Endothelial cell of umbilical vein (primary cell): ENCODE data around the gene MT1HL1. TPM values are rescaled to one million over a fixed set of nuclear protein-coding genes. Genes with fewer than 3 reads are reported as not detected.

Source experiments
- BruUV-seq: library from RNA; stranded (reverse); fragments of 400-500 nt; replicated peaks from 2 replicates; lab custom pipeline; 2021; lab: Mats Ljungman, UMichigan
- CTCF ChIA-PET: fragments of 300-600, 350-600 bp; sonication (Branson Sonifier 250); formaldehyde crosslinking; loops from one replicate; lab custom pipeline; 2021; ENCODE audit warnings: antibody characterized with exemption, inconsistent platforms; lab: Charles Lee
- POLR2A ChIA-PET: fragments of 300-600, 350-600 bp; sonication (Branson Sonifier 250); formaldehyde crosslinking; loops from one replicate; lab custom pipeline; 2021; ENCODE audit warnings: antibody characterized with exemption, inconsistent platforms; lab: Charles Lee
- DNase-seq: peaks from one replicate; pipeline ENCODE4 v3.0.0-alpha.2; 2011; ENCODE audit warnings: low read depth, low spot score
- FAIRE-seq: peaks from 2 replicates; lab custom pipeline; 2011; peaks lifted over from hg19 to GRCh38; lab: Jason Lieb, UNC
- H2AFZ ChIP-seq: 2 replicates; pipeline ENCODE4 v1.6.0; 2012; ENCODE audit warnings: low read depth, low read length, control low read depth, inconsistent platforms
- H3K27ac ChIP-seq: 2 replicates; pipeline ENCODE4 v1.5.1; 2011; ENCODE audit warnings: low read depth, mild to moderate bottlenecking, control low read depth, low read length, moderate library complexity; ENCODE audit not compliant: insufficient read depth
- H3K27me3 ChIP-seq, 2 experiments: 2 replicates each; pipeline versions ENCODE4 v1.6.0 to v1.6.1; 2011; ENCODE audit warnings: low read length in 2 of 2, mixed read lengths in 1 of 2; ENCODE audit not compliant: control insufficient read depth in 2 of 2, insufficient read depth in 2 of 2
- H3K36me3 ChIP-seq, 2 experiments: 2 replicates in 1 of 2; 3 replicates in 1 of 2; pipeline ENCODE4 v1.5.1; 2011; ENCODE audit warnings: low read length in 2 of 2, mild to moderate bottlenecking in 1 of 2, moderate library complexity in 1 of 2; ENCODE audit not compliant: control insufficient read depth in 2 of 2, insufficient read depth in 2 of 2; ENCODE audit errors: extremely low read depth in 1 of 2
- H3K4me1 ChIP-seq: 3 replicates; pipeline ENCODE4 v1.5.1; 2011; ENCODE audit warnings: mild to moderate bottlenecking, low read length; ENCODE audit not compliant: control insufficient read depth, insufficient read depth; ENCODE audit errors: extremely low read depth
- H3K4me2 ChIP-seq: 2 replicates; pipeline ENCODE4 v1.6.1; 2011; ENCODE audit warnings: low read length, control low read depth, mixed read lengths; ENCODE audit not compliant: insufficient read depth
- H3K4me3 ChIP-seq, 3 experiments: fragments of 200-600 bp in 1 of 3; sonication (generic), shearing (Covaris generic) in 1 of 3; replicated peaks in 1 of 3; 2 replicates each; pipeline ENCODE4 v1.5.1; 2011 to 2016; ENCODE audit warnings: control low read depth in 3 of 3, low read length in 3 of 3, mild to moderate bottlenecking in 2 of 3, inconsistent platforms in 1 of 3, low read depth in 1 of 3, moderate library complexity in 1 of 3; ENCODE audit not compliant: insufficient read depth in 1 of 3
- H3K79me2 ChIP-seq: 2 replicates; pipeline ENCODE4 v1.6.0; 2012; ENCODE audit warnings: low read length, inconsistent platforms; ENCODE audit not compliant: control insufficient read depth, insufficient read depth
- H3K9ac ChIP-seq: replicated peaks from 2 replicates; pipeline ENCODE3; 2011; ENCODE audit warnings: low read length, control low read depth; ENCODE audit not compliant: insufficient read depth; ENCODE audit errors: extremely low read depth
- H3K9me1 ChIP-seq: replicated peaks from 3 replicates; pipeline ENCODE4 v1.6.0; 2011; ENCODE audit warnings: mild to moderate bottlenecking, low read length; ENCODE audit not compliant: control insufficient read depth, insufficient read depth; ENCODE audit errors: extremely low read depth
- H3K9me3 ChIP-seq: replicated peaks from 2 replicates; pipeline ENCODE4 v1.5.1; 2012; ENCODE audit warnings: low read length, inconsistent platforms; ENCODE audit not compliant: control insufficient read depth, insufficient read depth
- H4K20me1 ChIP-seq: replicated peaks from 2 replicates; pipeline ENCODE3; 2011; ENCODE audit warnings: mild to moderate bottlenecking, low read length; ENCODE audit not compliant: control insufficient read depth, insufficient read depth; ENCODE audit errors: extremely low read depth
- CTCF ChIP-seq, 2 donors: IDR thresholded peaks; 1 replicate in 1 of 2; 2 replicates in 1 of 2; pipeline ENCODE4 v1.5.1; 2011; ENCODE audit warnings: low read length in 2 of 2, mild to moderate bottlenecking in 2 of 2, moderate library complexity in 2 of 2, control low read depth in 1 of 2, inconsistent platforms in 1 of 2, low read depth in 1 of 2; ENCODE audit not compliant: insufficient read depth in 1 of 2; ENCODE audit errors: extremely low read depth in 1 of 2
- EZH2 ChIP-seq: IDR thresholded peaks from 2 replicates; pipeline ENCODE4 v1.6.1; 2012; ENCODE audit warnings: borderline replicate concordance, low read depth, mild to moderate bottlenecking, moderate library complexity, low read length, inconsistent platforms; ENCODE audit not compliant: severe bottlenecking
- FOS ChIP-seq: IDR thresholded peaks from 2 replicates; pipeline ENCODE4 v1.6.1; 2011; ENCODE audit warnings: mild to moderate bottlenecking, low read length, moderate library complexity, borderline replicate concordance; ENCODE audit not compliant: insufficient read depth
- GATA2 ChIP-seq: IDR thresholded peaks from 2 replicates; pipeline ENCODE4 v1.7.0; 2011; ENCODE audit warnings: low read depth, mild to moderate bottlenecking, moderate library complexity, mixed read lengths, low read length; ENCODE audit not compliant: insufficient read length, insufficient read depth
- JUN ChIP-seq: IDR thresholded peaks from 2 replicates; pipeline ENCODE4 v1.6.1; 2011; ENCODE audit warnings: borderline replicate concordance, low read depth; ENCODE audit not compliant: insufficient read length, insufficient read depth
- MAX ChIP-seq: IDR thresholded peaks from 2 replicates; pipeline ENCODE4 v1.6.1; 2011; ENCODE audit not compliant: insufficient read depth, insufficient read length
- MYC ChIP-seq: IDR thresholded peaks from one replicate; pipeline ENCODE4 v1.6.1; 2011; ENCODE audit warnings: mild to moderate bottlenecking, low read depth, low read length
- POLR2A ChIP-seq: IDR thresholded peaks from 2 replicates; pipeline ENCODE4 v1.6.1; 2012; ENCODE audit warnings: low read depth, mild to moderate bottlenecking, control low read depth, low read length
- POLR2AphosphoS5 ChIP-seq: IDR thresholded peaks from 2 replicates; pipeline ENCODE4 v1.6.1; 2012; ENCODE audit warnings: low read depth, mild to moderate bottlenecking, control low read depth, low read length, moderate library complexity; ENCODE audit not compliant: insufficient read depth
- dilution Hi-C: fragments of 300-500 bp; cut with MboI; formaldehyde crosslinking; loops from one replicate; pipeline ENCODE4 v1.15.0; 2019; ENCODE audit warnings: low sequenced_read_pairs; ENCODE audit not compliant: extremely low pct_ligation_motif_present
- intact Hi-C: fragments of 100-400 bp; cut with micrococcal nuclease; formaldehyde crosslinking; loops from one replicate; pipeline ENCODE4 v1.10.0; 2022
- polyA plus RNA-seq, 4 experiments: library from polyadenylated mRNA; depleted of rRNA in 3 of 4; stranded (reverse) in 3 of 4; unstranded in 1 of 4; fragments of >200 nt; gene quantifications; 2 replicates each; pipeline versions ENCODE4 v1.2.1 to v1.2.3, GENCODE V29; 2011 to 2012; ENCODE audit warnings: missing spikeins in 1 of 4
- total RNA-seq: library from RNA; stranded (reverse); gene quantifications from 2 replicates; pipeline ENCODE4 v1.2.3, GENCODE V29; 2021

Gene MT1HL1
- total and polyA plus RNA-seq, 2 donors (not counting 3 experiments of a cell fraction or from before 2014, with no cell fraction given), result not detected

- no TSS peak for BruUV-seq
- H3K79me2 ChIP-seq, result no peaks in the 10 kb centered on the region
- H3K27ac ChIP-seq, result no peak overlapping the region
- H3K4me1 ChIP-seq, result no peaks in the 10 kb centered on the region
- H3K9me3 ChIP-seq, result no peaks in the 10 kb centered on the region
- POLR2A ChIA-PET, result no interaction called here
- intact Hi-C loops (loop anchor here (10.0 kb wide), 1 partner anchor 343 kb away; no protein-coding TSS in a partner anchor), dilution Hi-C loops (no loop called here)
- H2AFZ ChIP-seq, result no peak overlapping the region
- TF ChIP-seq POLR2A, result no peak
- no peak for TF ChIP-seq EZH2
- no peak for TF ChIP-seq MYC
- TF ChIP-seq MAX, result no peak
- TF ChIP-seq CTCF (IDR thresholded peaks at IDR 0.05; ENCODE audit: extremely low read depth in 1 of 2, insufficient read depth in 1 of 2, low read depth in 1 of 2, low read length in 2 of 2), result no peak
- no peak for TF ChIP-seq JUN
- no peak for TF ChIP-seq FOS
- no peak for TF ChIP-seq GATA2
- TF ChIP-seq POLR2AphosphoS5, result no peak
- H3K9me1 ChIP-seq, result no peaks in the 10 kb centered on the region
- H3K9ac ChIP-seq, result no peak overlapping the region
- peaks cover 5 to 23% of the 10 kb centered on the region in 2 experiments for H3K27me3 ChIP-seq
- H4K20me1 ChIP-seq, result no peaks in the 10 kb centered on the region
- FAIRE-seq (no peak), DNase-seq (no peak)
- no peaks in the 10 kb centered on the region for H3K36me3 ChIP-seq
- CTCF ChIA-PET, result interaction anchor here (0.7 kb wide), 1 partner anchor 345 kb away, joined by 3 read pairs; no protein-coding TSS in a partner anchor
- H3K4me3 ChIP-seq, result no peak overlapping the region
- H3K4me2 ChIP-seq, result no peak overlapping the region
These were observed 37.2 kb upstream of the MT1HL1 start for GRCh38 chr1:237041461-237041794.
